HepG2 (cell line): ENCODE data around the gene NAV2. TPM values are rescaled to one million over a fixed set of nuclear protein-coding genes. Genes with fewer than 3 reads are reported as not detected.

Experiments used
- ATAC-seq: fragments of 200-7000 bp; cut with Tn5 transposase; 3 replicates; pipeline ENCODE4 v1.9.1; 2020; ENCODE audit warnings: mild to moderate bottlenecking, moderate library complexity
- BruUV-seq: library from RNA; stranded (reverse); fragments of 400-500 nt; replicated peaks from 2 replicates; lab custom pipeline; 2021; lab: Mats Ljungman, UMichigan
- CTCF ChIA-PET: fragments of 300-600 bp; formaldehyde crosslinking; extraction: SDS; loops from one replicate; lab custom pipeline; 2021; ENCODE audit warnings: low total read pairs, inconsistent platforms, low intra/inter-chr PET ratio; lab: Yijun Ruan, JAX
- POLR2A ChIA-PET: fragments of 350-600 bp; sonication (Branson Sonifier 250); formaldehyde crosslinking; loops from one replicate; lab custom pipeline; 2020; ENCODE audit warnings: antibody characterized with exemption, inconsistent platforms; lab: Yijun Ruan, JAX
- DNase-seq: peaks from one replicate; pipeline ENCODE4 v3.0.0-alpha.2; 2015; ENCODE audit warnings: low spot score
- FAIRE-seq: peaks from 3 replicates; lab custom pipeline; 2011; peaks lifted over from hg19 to GRCh38; lab: Jason Lieb, UNC
- H2AFZ ChIP-seq: one replicate; pipeline ENCODE4 v1.6.1; 2011; ENCODE audit warnings: low read length, inconsistent platforms
- H3K27ac ChIP-seq: fragments of 300-600 bp; 3 replicates; pipeline ENCODE4 v1.8.0; 2011; ENCODE audit warnings: mixed run types, mild to moderate bottlenecking, mixed read lengths, low read length, inconsistent platforms; ENCODE audit not compliant: insufficient read depth; ENCODE audit errors: extremely low read length
- H3K27me3 ChIP-seq, 2 experiments: fragments of 200-600 bp in 1 of 2; 2 replicates in 1 of 2; 3 replicates in 1 of 2; pipeline versions ENCODE4 v1.6.0 to v1.8.0; 2011; ENCODE audit warnings: low read length in 2 of 2, mild to moderate bottlenecking in 2 of 2, moderate library complexity in 2 of 2, inconsistent platforms in 1 of 2; ENCODE audit not compliant: insufficient read depth in 2 of 2, control insufficient read depth in 1 of 2
- H3K36me3 ChIP-seq, 2 experiments: fragments of 200-600 bp in 1 of 2; replicated peaks in 1 of 2; 2 replicates in 1 of 2; 3 replicates in 1 of 2; pipeline versions ENCODE4 v1.5.1 to v1.8.0; 2011; ENCODE audit warnings: low read length in 2 of 2, inconsistent platforms in 1 of 2; ENCODE audit not compliant: insufficient read depth in 2 of 2, control insufficient read depth in 1 of 2
- H3K4me1 ChIP-seq: 2 replicates; pipeline ENCODE4 v1.5.1; 2012; ENCODE audit warnings: low read length, inconsistent platforms; ENCODE audit not compliant: insufficient read depth
- H3K4me2 ChIP-seq: 2 replicates; pipeline ENCODE4 v1.6.0; 2011; ENCODE audit warnings: low read depth, low read length, inconsistent platforms
- H3K4me3 ChIP-seq, 3 experiments: fragments of 200-600 bp in 1 of 3; sonication (generic), shearing (Covaris generic) in 1 of 3; replicated peaks in 1 of 3; 2 replicates each; pipeline ENCODE4 v1.5.1; 2011 to 2016; ENCODE audit warnings: low read length in 3 of 3, inconsistent platforms in 2 of 3, low read depth in 2 of 3, mild to moderate bottlenecking in 2 of 3, control low read depth in 1 of 3, mixed read lengths in 1 of 3; ENCODE audit not compliant: insufficient read depth in 1 of 3
- H3K79me2 ChIP-seq: one replicate; pipeline ENCODE4 v1.6.1; 2011; ENCODE audit warnings: low read length, inconsistent platforms; ENCODE audit not compliant: insufficient read depth
- H3K9ac ChIP-seq: 2 replicates; pipeline ENCODE4 v1.6.0; 2011; ENCODE audit warnings: mild to moderate bottlenecking, low read depth, low read length, inconsistent platforms; ENCODE audit not compliant: insufficient read depth
- H3K9me3 ChIP-seq: 2 replicates; pipeline ENCODE4 v1.5.1; 2012; ENCODE audit warnings: mild to moderate bottlenecking, low read length
- H4K20me1 ChIP-seq: 2 replicates; pipeline ENCODE4 v1.6.0; 2011; ENCODE audit warnings: inconsistent platforms, mild to moderate bottlenecking, low read length, moderate library complexity; ENCODE audit not compliant: insufficient read depth
- ARNTL ChIP-seq: sonication (generic); formaldehyde crosslinking; IDR thresholded peaks from 2 replicates; pipeline ENCODE4 v1.4.0; 2020; ENCODE audit warnings: mild to moderate bottlenecking, missing genetic modification reagents
- KLF16 ChIP-seq, 2 experiments: sonication (generic) in 1 of 2; formaldehyde crosslinking in 1 of 2; IDR thresholded peaks; 2 replicates each; pipeline versions ENCODE4 v1.6.1 to v1.8.0; 2016 to 2023; ENCODE audit warnings: missing genetic modification reagents in 2 of 2, missing compliant biosample characterization in 1 of 2
- MTERF4 ChIP-seq: sonication (generic); formaldehyde crosslinking; IDR thresholded peaks from 2 replicates; pipeline ENCODE4 v1.8.0; 2023; ENCODE audit warnings: mild to moderate bottlenecking, missing genetic modification reagents
- NKX3-1 ChIP-seq: sonication (generic); formaldehyde crosslinking; IDR thresholded peaks from 2 replicates; pipeline ENCODE4 v1.5.0; 2020; ENCODE audit warnings: missing genetic modification reagents
- NR2C2 ChIP-seq: sonication (generic); formaldehyde crosslinking; IDR thresholded peaks from 2 replicates; pipeline ENCODE4 v1.4.0; 2020; ENCODE audit warnings: missing genetic modification reagents, mild to moderate bottlenecking, moderate library complexity, borderline replicate concordance
- PHF20 ChIP-seq: sonication (generic); formaldehyde crosslinking; IDR thresholded peaks from 2 replicates; pipeline ENCODE4 v1.5.0; 2020; ENCODE audit warnings: mild to moderate bottlenecking, missing genetic modification reagents
- SAFB2 ChIP-seq: sonication (generic); formaldehyde crosslinking; IDR thresholded peaks from 2 replicates; pipeline ENCODE4 v1.5.1; 2020; ENCODE audit warnings: missing genetic modification reagents, low read depth, mild to moderate bottlenecking, borderline replicate concordance
- SATB2 ChIP-seq: sonication (generic); formaldehyde crosslinking; IDR thresholded peaks from 2 replicates; pipeline ENCODE4 v1.5.0; 2020; ENCODE audit warnings: missing genetic modification reagents
- THAP11 ChIP-seq: IDR thresholded peaks from 2 replicates; pipeline ENCODE4 v1.6.1; 2016; ENCODE audit warnings: missing biosample characterization, missing genetic modification reagents
- ZBTB3 ChIP-seq: sonication (generic); formaldehyde crosslinking; IDR thresholded peaks from 2 replicates; pipeline ENCODE4 v1.4.0; 2020; ENCODE audit warnings: low read depth, mild to moderate bottlenecking, moderate library complexity, missing genetic modification reagents, borderline replicate concordance
- ZFP41 ChIP-seq: sonication (generic); formaldehyde crosslinking; IDR thresholded peaks from 2 replicates; pipeline ENCODE4 v1.4.0; 2020; ENCODE audit warnings: mild to moderate bottlenecking, missing genetic modification reagents, borderline replicate concordance
- ZNF160 ChIP-seq: sonication (generic); formaldehyde crosslinking; IDR thresholded peaks from 2 replicates; pipeline ENCODE4 v1.8.0; 2022; ENCODE audit warnings: mild to moderate bottlenecking, inconsistent platforms, missing genetic modification reagents
- ZNF441 ChIP-seq: sonication (generic); formaldehyde crosslinking; IDR thresholded peaks from 2 replicates; pipeline ENCODE4 v1.7.0; 2021; ENCODE audit warnings: missing genetic modification reagents, borderline replicate concordance
- ZNF652 ChIP-seq: IDR thresholded peaks from 2 replicates; pipeline ENCODE4 v1.6.1; 2016; ENCODE audit warnings: low read depth, borderline replicate concordance
- ZNF709 ChIP-seq: sonication (generic); formaldehyde crosslinking; IDR thresholded peaks from 2 replicates; pipeline ENCODE4 v1.5.0; 2020; ENCODE audit warnings: mild to moderate bottlenecking, missing genetic modification reagents
- WGBS: methylation state at CpG from one replicate; pipeline ENCODE4 v1.1.6; 2017; ENCODE audit warnings: low lambda C conversion rate; 5-methylcytosine and 5-hydroxymethylcytosine counted together
- in situ Hi-C: cut with HindIII; loops from 2 replicates; pipeline ENCODE4 v1.10.0; 2017; ENCODE audit warnings: low pct_unique_long_range_greater_than_20kb; ENCODE audit not compliant: extremely low pct_ligation_motif_present
- intact Hi-C: fragments of 100-400 bp; cut with micrococcal nuclease; formaldehyde crosslinking; loops from one replicate; pipeline ENCODE4 v1.10.0; 2022; ENCODE audit not compliant: unreplicated experiment
- polyA plus RNA-seq, 8 experiments: library from polyadenylated mRNA; depleted of rRNA in 3 of 8; stranded (reverse) in 7 of 8; unstranded in 1 of 8; fragments of >200 nt; fragmentation: Illumina TruSeq in 4 of 8; extraction: Trizol in 4 of 8; gene quantifications; 2 replicates each; pipeline versions ENCODE4 v1.2.1 to v1.2.3, GENCODE V29; 2011 to 2016; ENCODE audit warnings: low read depth in 4 of 8, missing spikeins in 1 of 8, mixed read lengths in 1 of 8; ENCODE audit not compliant: insufficient read depth in 1 of 8
- total RNA-seq, 5 experiments: library from RNA; depleted of rRNA; stranded (reverse); fragments of >200 nt; fragmentation: Illumina TruSeq; extraction: Trizol; gene quantifications; 2 replicates each; pipeline ENCODE4 v1.2.3, GENCODE V29; 2016; ENCODE audit warnings: low read depth in 1 of 5

Gene NAV2
- total and polyA plus RNA-seq, 2 of the 13 experiments (the other 11 are each of a cell fraction or from before 2014, with no cell fraction given), result 9.3 to 34.6 TPM

- intact Hi-C loops (no loop called here), in situ Hi-C loops (no loop called here)
- CTCF ChIA-PET, result no interaction called here
- Histone ChIP-seq H3K27me3 (peaks cover 11 to 68% of the 10 kb centered on the region in 2 experiments), H4K20me1 (no peaks in the 10 kb centered on the region), H3K9ac (no peak overlapping the region), H3K36me3 (no peaks in the 10 kb centered on the region), H3K4me1 (no peaks in the 10 kb centered on the region), H3K27ac (no peak overlapping the region), H3K79me2 (no peaks in the 10 kb centered on the region), H3K4me2 (peak overlapping the region; percentile 49), H3K9me3 (no peaks in the 10 kb centered on the region), H3K4me3 (peak overlapping the region; percentile 16 to 46 (median 38); a peak in 4 of 6 replicates), H2AFZ (no peak overlapping the region)
- no peak for DNase-seq
- FAIRE-seq, result no peak
- TF ChIP-seq SATB2 (CRISPR knock-in tag), result no peak
- no peak for TF ChIP-seq ZNF441 (CRISPR knock-in tag)
- no peak for TF ChIP-seq NKX3-1 (CRISPR knock-in tag)
- no peak for TF ChIP-seq PHF20 (CRISPR knock-in tag)
- no peak for TF ChIP-seq SAFB2
- no peak for TF ChIP-seq ZNF709 (CRISPR knock-in tag)
- no peak for TF ChIP-seq ZFP41 (CRISPR knock-in tag)
- TF ChIP-seq NR2C2 (CRISPR knock-in tag), result no peak
- no peak for TF ChIP-seq ZBTB3
- no peak for TF ChIP-seq THAP11 (CRISPR knock-in tag)
- TF ChIP-seq ARNTL, result no peak
- TF ChIP-seq ZNF160 (CRISPR knock-in tag), result no peak
- no peak for TF ChIP-seq KLF16 (CRISPR knock-in tag; IDR thresholded peaks at IDR 0.05)
- no peak for TF ChIP-seq ZNF652
- no peak for TF ChIP-seq MTERF4 (CRISPR knock-in tag)
- no TSS peak for BruUV-seq
- peak; percentile 59 for ATAC-seq
- POLR2A ChIA-PET, result no interaction called here
- WGBS, result 35% methylated on average over 16 of the region's 19 CpGs
Measured at GRCh38 chr11:20155683-20156279, 443.1 kb downstream of the NAV2 start.
